Measurements from ENCODE around the gene CHMP1A. TPM values are rescaled to one million over a fixed set of nuclear protein-coding genes. Genes with fewer than 3 reads are reported as not detected.

The CHMP1A gene
- total RNA-seq, 2 donors from 2014 or later, result 63.0 to 77.2 TPM

DNA sequence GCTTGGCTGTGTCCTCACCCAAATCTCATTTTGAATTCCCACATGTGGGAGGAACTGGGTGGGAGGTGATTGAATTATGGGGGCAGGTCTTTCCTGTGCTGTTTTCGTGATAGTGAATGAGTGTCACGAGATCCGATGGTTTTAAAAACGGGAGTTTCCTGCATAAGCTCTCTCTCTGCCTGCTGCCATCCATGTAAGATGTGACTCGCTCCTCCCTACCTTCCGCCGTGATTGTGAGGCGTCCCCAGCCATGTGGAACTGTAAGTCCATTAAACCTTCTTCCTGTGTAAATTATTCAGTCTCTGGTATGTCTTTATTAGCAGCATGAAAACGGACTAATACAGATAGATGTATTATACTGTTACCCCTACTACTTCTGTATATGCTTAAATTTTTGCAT is 3.7 kb upstream of the CHMP1A start:
- no peak overlapping the region for H3K27ac ChIP-seq
- TF ChIP-seq, protein P1, sequence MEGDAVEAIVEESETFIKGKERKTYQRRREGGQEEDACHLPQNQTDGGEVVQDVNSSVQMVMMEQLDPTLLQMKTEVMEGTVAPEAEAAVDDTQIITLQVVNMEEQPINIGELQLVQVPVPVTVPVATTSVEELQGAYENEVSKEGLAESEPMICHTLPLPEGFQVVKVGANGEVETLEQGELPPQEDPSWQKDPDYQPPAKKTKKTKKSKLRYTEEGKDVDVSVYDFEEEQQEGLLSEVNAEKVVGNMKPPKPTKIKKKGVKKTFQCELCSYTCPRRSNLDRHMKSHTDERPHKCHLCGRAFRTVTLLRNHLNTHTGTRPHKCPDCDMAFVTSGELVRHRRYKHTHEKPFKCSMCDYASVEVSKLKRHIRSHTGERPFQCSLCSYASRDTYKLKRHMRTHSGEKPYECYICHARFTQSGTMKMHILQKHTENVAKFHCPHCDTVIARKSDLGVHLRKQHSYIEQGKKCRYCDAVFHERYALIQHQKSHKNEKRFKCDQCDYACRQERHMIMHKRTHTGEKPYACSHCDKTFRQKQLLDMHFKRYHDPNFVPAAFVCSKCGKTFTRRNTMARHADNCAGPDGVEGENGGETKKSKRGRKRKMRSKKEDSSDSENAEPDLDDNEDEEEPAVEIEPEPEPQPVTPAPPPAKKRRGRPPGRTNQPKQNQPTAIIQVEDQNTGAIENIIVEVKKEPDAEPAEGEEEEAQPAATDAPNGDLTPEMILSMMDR (IDR thresholded peaks at IDR 0.05), result no peak
- no peaks in the 10 kb centered on the region for H3K27me3 ChIP-seq (replicated peaks; ENCODE audit: insufficient read depth)
- H3K9me3 ChIP-seq, result no peaks in the 10 kb centered on the region
- H3K4me1 ChIP-seq (ENCODE audit: control insufficient read depth in 1 of 2, low read depth in 2 of 2), result peaks cover 15 to 22% of the 10 kb centered on the region in 2 donors
- no peak for DNase-seq (ENCODE audit: low spot score)
- H3K36me3 ChIP-seq, result no peaks in the 10 kb centered on the region
- no peak for ATAC-seq (ENCODE audit: insufficient number of reproducible peaks, low FRiP score, low read depth)
- no peak overlapping the region for H3K4me3 ChIP-seq

DNA sequence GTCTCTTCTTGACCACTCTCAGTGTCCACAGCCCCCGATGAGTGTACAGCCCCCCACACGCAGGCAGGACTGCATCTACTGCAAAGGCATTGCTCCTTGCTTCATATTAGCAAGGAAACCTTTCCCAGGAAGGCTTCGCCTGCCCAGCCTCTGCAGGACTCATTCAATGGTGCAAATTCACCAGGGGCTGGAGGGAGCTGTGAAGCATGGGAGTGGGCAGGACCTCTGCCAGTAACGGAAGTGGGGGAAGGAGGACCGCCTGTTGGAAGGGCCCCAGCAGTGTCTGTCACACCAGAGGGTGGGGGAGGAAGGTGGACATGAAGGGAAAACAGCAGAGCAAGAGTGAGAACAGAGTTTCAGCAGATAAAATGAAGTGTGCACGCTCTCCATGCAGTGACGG is 2.6 kb upstream of the CHMP1A start:
- no peak for ATAC-seq (ENCODE audit: insufficient number of reproducible peaks, low FRiP score, low read depth)
- Histone ChIP-seq H3K27me3 (replicated peaks; ENCODE audit: insufficient read depth) (no peaks in the 10 kb centered on the region), H3K36me3 (no peaks in the 10 kb centered on the region), H3K4me1 (ENCODE audit: control insufficient read depth in 1 of 2, low read depth in 2 of 2) (peaks cover 15 to 24% of the 10 kb centered on the region in 2 donors), H3K9me3 (no peaks in the 10 kb centered on the region), H3K4me3 (no peak overlapping the region), H3K27ac (no peak overlapping the region)
- no peak for DNase-seq (ENCODE audit: low spot score)
- TF ChIP-seq, protein P1 (IDR thresholded peaks at IDR 0.05), result no peak

DNA sequence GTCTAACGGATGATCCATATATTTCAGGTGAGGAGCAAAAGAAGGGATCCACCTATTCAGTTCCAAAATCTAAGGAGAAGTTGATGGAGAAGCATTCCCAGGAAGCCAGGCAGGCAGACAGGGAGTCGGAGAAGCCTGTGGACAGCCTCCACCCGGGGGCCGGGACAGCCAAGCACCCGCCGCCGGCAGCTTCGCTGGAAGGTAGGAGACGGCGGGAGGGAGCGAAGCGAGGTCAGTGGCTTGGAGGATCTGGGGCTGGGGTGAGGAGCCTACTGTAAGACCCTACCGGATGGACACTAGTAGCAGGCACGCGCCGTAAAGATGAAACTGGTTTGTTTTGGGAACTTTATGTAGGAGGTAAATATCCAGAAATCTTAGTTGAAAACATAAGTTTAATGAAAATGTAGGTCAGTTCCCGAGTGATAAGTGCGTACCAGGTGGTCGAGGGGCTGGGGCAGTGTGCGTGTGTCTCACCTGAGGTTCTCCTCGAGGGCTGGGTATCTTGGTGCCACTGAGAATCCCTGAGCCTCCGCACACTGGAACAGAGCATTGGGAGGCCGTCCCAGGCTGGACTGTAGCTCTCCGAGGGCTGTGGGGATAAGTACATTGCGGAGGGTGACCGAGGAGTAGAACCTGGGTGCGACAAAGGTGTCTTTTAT is 842 bp upstream of the CHMP1A start:
- peaks cover 15 to 24% of the 10 kb centered on the region in 2 donors for H3K4me1 ChIP-seq (ENCODE audit: control insufficient read depth in 1 of 2, low read depth in 2 of 2)
- TF ChIP-seq, protein P1 (IDR thresholded peaks at IDR 0.05), result no peak
- peak overlapping the region; percentile 100 for H3K4me3 ChIP-seq
- no peaks in the 10 kb centered on the region for H3K36me3 ChIP-seq
- DNase-seq (ENCODE audit: low spot score) (no peak), ATAC-seq (ENCODE audit: insufficient number of reproducible peaks, low FRiP score, low read depth) (no peak)
- H3K27ac ChIP-seq, result peak overlapping the region; percentile 66 to 75
- H3K27me3 ChIP-seq (replicated peaks; ENCODE audit: insufficient read depth), result no peaks in the 10 kb centered on the region
- H3K9me3 ChIP-seq, result no peaks in the 10 kb centered on the region

DNA sequence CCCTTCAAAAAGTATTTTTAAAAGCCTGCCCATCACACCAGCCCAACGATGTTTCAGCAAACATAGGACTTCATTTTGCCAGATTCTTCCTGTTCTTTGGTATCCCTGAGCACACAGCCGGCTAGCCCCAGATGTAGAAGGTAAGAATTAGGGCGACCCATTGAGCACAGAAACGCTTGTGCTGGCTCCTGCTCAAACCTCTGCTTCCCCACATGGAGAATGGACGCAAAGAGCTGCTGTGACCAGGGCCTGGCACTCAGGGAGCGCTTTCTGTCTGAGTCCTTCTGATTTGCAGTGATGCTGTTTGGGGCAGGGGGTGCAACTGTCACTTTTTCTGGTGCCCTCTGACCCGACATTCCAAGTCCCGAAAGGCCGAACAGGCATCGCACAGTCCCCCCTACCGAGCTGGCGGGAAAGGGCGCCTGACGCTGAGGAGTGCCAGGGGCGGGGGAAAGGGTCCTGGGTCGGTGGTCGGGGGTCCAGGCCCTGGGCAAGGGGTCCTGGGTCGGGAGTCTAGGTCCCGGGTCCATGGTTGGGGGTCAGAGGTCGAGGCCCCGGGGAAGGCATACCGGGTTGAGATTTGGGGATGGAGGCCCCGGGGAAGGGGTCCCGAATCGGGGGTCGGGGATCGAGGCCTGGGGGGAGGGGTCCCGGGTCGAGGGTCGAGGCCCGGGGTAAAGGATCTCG is 930 bp downstream of the CHMP1A start:
- DNase-seq (ENCODE audit: low spot score), result no peak
- H3K9me3 ChIP-seq, result no peaks in the 10 kb centered on the region
- peak overlapping the region; percentile 100 for H3K4me3 ChIP-seq
- no peak for ATAC-seq (ENCODE audit: insufficient number of reproducible peaks, low FRiP score, low read depth)
- H3K27ac ChIP-seq, result peak overlapping the region; percentile 66 to 75
- peaks cover 15 to 24% of the 10 kb centered on the region in 2 donors for H3K4me1 ChIP-seq (ENCODE audit: control insufficient read depth in 1 of 2, low read depth in 2 of 2)
- H3K27me3 ChIP-seq (replicated peaks; ENCODE audit: insufficient read depth), result no peaks in the 10 kb centered on the region
- H3K36me3 ChIP-seq, result peaks cover 7% of the 10 kb centered on the region
- TF ChIP-seq, protein P1 (IDR thresholded peaks at IDR 0.05), result no peak

DNA sequence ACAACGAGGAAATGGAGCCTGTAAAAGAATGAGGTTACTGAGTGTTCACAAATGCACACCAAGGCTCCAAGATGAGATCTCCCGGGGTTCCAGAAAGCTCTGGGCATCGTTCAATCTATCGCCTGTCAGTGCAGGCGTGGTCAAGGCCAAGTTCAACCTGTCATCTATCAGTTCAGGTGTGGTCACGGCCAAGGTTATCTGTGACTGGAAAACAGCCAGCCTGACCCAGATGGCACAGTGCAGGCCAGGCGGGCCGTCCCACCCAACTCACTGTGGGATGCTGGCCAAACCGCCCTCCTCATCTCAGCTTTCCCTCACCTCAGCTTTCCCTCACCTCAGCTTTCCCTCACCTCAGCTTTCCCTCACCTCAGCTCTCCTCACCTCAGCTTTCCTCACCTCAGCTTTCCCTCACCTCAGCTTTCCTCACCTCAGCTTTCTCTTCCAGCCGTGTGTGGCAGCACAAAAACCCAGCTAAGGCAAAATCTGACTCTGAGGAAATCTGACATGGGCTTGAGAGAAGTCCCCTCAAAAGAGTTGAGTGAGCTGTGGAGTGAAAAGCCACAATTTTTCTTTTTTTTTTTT is 2.4 kb downstream of the CHMP1A start:
- Histone ChIP-seq H3K9me3 (no peaks in the 10 kb centered on the region), H3K4me3 (no peak overlapping the region), H3K27me3 (replicated peaks; ENCODE audit: insufficient read depth) (no peaks in the 10 kb centered on the region), H3K4me1 (ENCODE audit: control insufficient read depth in 1 of 2, low read depth in 2 of 2) (peaks cover 15 to 24% of the 10 kb centered on the region in 2 donors), H3K27ac (no peak overlapping the region), H3K36me3 (peaks cover 18% of the 10 kb centered on the region)
- TF ChIP-seq, protein P1 (IDR thresholded peaks at IDR 0.05), result no peak
- ATAC-seq (ENCODE audit: insufficient number of reproducible peaks, low FRiP score, low read depth), result no peak
- DNase-seq (ENCODE audit: low spot score), result no peak

Data from thoracic aorta (tissue), 2 donors.